IMR-90 (cell line): ENCODE measurements around the gene FGGY. TPM values are rescaled to one million over a fixed set of nuclear protein-coding genes. Genes with fewer than 3 reads are reported as not detected.

ENCODE experiments used
- ATAC-seq: fragments of 200-7000 bp; cut with Tn5 transposase; 2 replicates; pipeline ENCODE4 v1.9.1; 2020; ENCODE audit warnings: low read depth, mild to moderate bottlenecking, moderate library complexity
- BruUV-seq: library from RNA; stranded (reverse); fragments of 400-500 nt; replicated peaks from 2 replicates; lab custom pipeline; 2021; lab: Mats Ljungman, UMichigan
- CTCF ChIA-PET: fragments of 300-600 bp; formaldehyde crosslinking; extraction: SDS; loops from one replicate; lab custom pipeline; 2021; ENCODE audit warnings: antibody characterized with exemption; lab: Yijun Ruan, JAX
- POLR2A ChIA-PET: fragments of 300-600 bp; sonication (Branson Sonifier 250); formaldehyde crosslinking; loops from one replicate; lab custom pipeline; 2022; ENCODE audit warnings: antibody characterized with exemption; ENCODE audit not compliant: unreplicated experiment; lab: Charles Lee
- DNase-seq: peaks from one replicate; pipeline ENCODE4 v3.0.0; 2013
- H2AFZ ChIP-seq: replicated peaks from 2 replicates; pipeline ENCODE3; 2013; ENCODE audit warnings: low read length, mild to moderate bottlenecking; ENCODE audit not compliant: poor library complexity
- H2AK5ac ChIP-seq: 2 replicates; pipeline ENCODE4 v1.6.1; 2013; ENCODE audit warnings: low read depth, low read length, inconsistent platforms
- H2AK9ac ChIP-seq: replicated peaks from 2 replicates; pipeline ENCODE3; 2013; ENCODE audit warnings: mild to moderate bottlenecking, low read depth, low read length, moderate library complexity; ENCODE audit not compliant: poor library complexity
- H2BK120ac ChIP-seq: 2 replicates; pipeline ENCODE4 v1.6.1; 2013; ENCODE audit warnings: low read depth, low read length, inconsistent platforms
- H2BK15ac ChIP-seq: 3 replicates; pipeline ENCODE4 v1.6.1; 2013; ENCODE audit warnings: low read depth, low read length, inconsistent platforms
- H2BK20ac ChIP-seq: 2 replicates; pipeline ENCODE4 v1.6.1; 2013; ENCODE audit warnings: low read depth, mild to moderate bottlenecking, inconsistent platforms, low read length, moderate library complexity
- H2BK5ac ChIP-seq: 2 replicates; pipeline ENCODE4 v1.6.1; 2013; ENCODE audit warnings: mild to moderate bottlenecking, low read depth, low read length, inconsistent platforms; ENCODE audit not compliant: poor library complexity, severe bottlenecking
- H3K14ac ChIP-seq: replicated peaks from 2 replicates; pipeline ENCODE4 v1.6.1; 2013; ENCODE audit warnings: low read depth, low read length, inconsistent platforms
- H3K18ac ChIP-seq: 2 replicates; pipeline ENCODE4 v1.6.1; 2013; ENCODE audit warnings: low read depth, low read length, control low read depth
- H3K23ac ChIP-seq: 2 replicates; pipeline ENCODE4 v1.6.1; 2013; ENCODE audit warnings: low read depth, low read length, inconsistent platforms
- H3K27ac ChIP-seq: 2 replicates; pipeline ENCODE4 v1.5.1; 2013; ENCODE audit warnings: mild to moderate bottlenecking, control low read depth, low read length; ENCODE audit not compliant: insufficient read depth
- H3K27me3 ChIP-seq: 2 replicates; pipeline ENCODE4 v1.6.1; 2013; ENCODE audit warnings: low read length; ENCODE audit not compliant: control insufficient read depth, insufficient read depth
- H3K36me3 ChIP-seq: 2 replicates; pipeline ENCODE4 v1.6.1; 2013; ENCODE audit warnings: low read length, mixed read lengths; ENCODE audit not compliant: control insufficient read depth, insufficient read depth
- H3K4ac ChIP-seq: 2 replicates; pipeline ENCODE4 v1.6.1; 2013; ENCODE audit warnings: low read depth, low read length, inconsistent platforms
- H3K4me1 ChIP-seq: 2 replicates; pipeline ENCODE4 v1.6.1; 2013; ENCODE audit warnings: low read length, mixed read lengths; ENCODE audit not compliant: control insufficient read depth, insufficient read depth
- H3K4me2 ChIP-seq: 2 replicates; pipeline ENCODE4 v1.6.1; 2013; ENCODE audit warnings: low read depth, mild to moderate bottlenecking, control low read depth, low read length, moderate library complexity
- H3K4me3 ChIP-seq: 2 replicates; pipeline ENCODE4 v1.5.1; 2013; ENCODE audit warnings: low read depth, mild to moderate bottlenecking, control low read depth, low read length, moderate library complexity; ENCODE audit not compliant: insufficient read depth
- H3K56ac ChIP-seq: 2 replicates; pipeline ENCODE4 v1.6.1; 2013; ENCODE audit warnings: low read length, inconsistent platforms; ENCODE audit not compliant: insufficient read depth; ENCODE audit errors: extremely low read depth
- H3K79me1 ChIP-seq, 2 experiments: 2 replicates each; pipeline ENCODE4 v1.6.1; 2013; ENCODE audit warnings: low read length in 2 of 2, inconsistent platforms in 1 of 2, low read depth in 1 of 2
- H3K9ac ChIP-seq: 2 replicates; pipeline ENCODE4 v1.6.1; 2013; ENCODE audit warnings: low read depth, low read length, control low read depth
- H3K9me1 ChIP-seq: 2 replicates; pipeline ENCODE4 v1.6.1; 2013; ENCODE audit warnings: low read length, inconsistent platforms; ENCODE audit not compliant: insufficient read depth
- H3K9me3 ChIP-seq: 2 replicates; pipeline ENCODE4 v1.6.1; 2013; ENCODE audit warnings: low read length; ENCODE audit not compliant: control insufficient read depth, insufficient read depth
- H4K20me1 ChIP-seq: 2 replicates; pipeline ENCODE4 v1.6.1; 2013; ENCODE audit warnings: low read length, inconsistent platforms; ENCODE audit not compliant: insufficient read depth
- H4K5ac ChIP-seq: 2 replicates; pipeline ENCODE4 v1.6.1; 2013; ENCODE audit warnings: mild to moderate bottlenecking, low read depth, low read length, control low read depth
- H4K8ac ChIP-seq, 2 experiments: 2 replicates each; pipeline ENCODE4 v1.6.1; 2013; ENCODE audit warnings: low read depth in 2 of 2, low read length in 2 of 2, control low read depth in 1 of 2, inconsistent platforms in 1 of 2
- H4K91ac ChIP-seq: 2 replicates; pipeline ENCODE4 v1.6.1; 2013; ENCODE audit warnings: low read depth, low read length, inconsistent platforms; ENCODE audit not compliant: insufficient read depth
- BHLHE40 ChIP-seq: fragments of 150-350 bp; IDR thresholded peaks from 2 replicates; pipeline ENCODE4 v1.6.1; 2016; ENCODE audit warnings: mild to moderate bottlenecking, low read depth, low read length
- MAZ ChIP-seq: IDR thresholded peaks from 2 replicates; pipeline ENCODE4 v1.6.1; 2012; ENCODE audit warnings: low read depth, mild to moderate bottlenecking, low read length, improper control_type of control experiment, moderate library complexity, borderline replicate concordance
- NFE2L2 ChIP-seq: fragments of 150-350 bp; IDR thresholded peaks from 2 replicates; pipeline ENCODE4 v1.6.1; 2016; ENCODE audit warnings: low read depth, mild to moderate bottlenecking, low read length
- RAD21 ChIP-seq: IDR thresholded peaks from 2 replicates; pipeline ENCODE4 v1.6.1; 2012; ENCODE audit warnings: low read length, improper control_type of control experiment
- WGBS, 2 experiments: methylation state at CpG; one replicate each; pipeline versions ENCODE4 v1.1.5 to v1.1.7; 2013; ENCODE audit warnings: missing lambda C conversion rate in 2 of 2; ENCODE audit not compliant: insufficient read length in 1 of 2; ENCODE audit errors: extremely low coverage in 2 of 2; 5-methylcytosine and 5-hydroxymethylcytosine counted together
- dilution Hi-C: fragments of 300-500 bp; cut with HindIII; formaldehyde crosslinking; loops from one replicate; pipeline ENCODE4 v1.14.3; 2018; ENCODE audit warnings: low sequenced_read_pairs; ENCODE audit not compliant: unreplicated experiment
- in situ Hi-C: fragments of 300-500 bp; cut with MboI; formaldehyde crosslinking; loops from 3 replicates; pipeline ENCODE4 v1.14.3; 2019; ENCODE audit warnings: low sequenced_read_pairs, inconsistent platforms, mixed read lengths
- intact Hi-C: fragments of 100-400 bp; cut with micrococcal nuclease; formaldehyde crosslinking; loops from 2 replicates; pipeline ENCODE4 v1.10.0; 2022
- polyA plus RNA-seq, 3 experiments: library from polyadenylated mRNA; depleted of rRNA; stranded (reverse); fragments of >200 nt; gene quantifications; 2 replicates each; pipeline ENCODE4 v1.2.3, GENCODE V29; 2012; ENCODE audit warnings: low replicate concordance in 1 of 3
- total RNA-seq: library from RNA; depleted of rRNA; stranded (reverse); fragments of >200 nt; gene quantifications from 2 replicates; pipeline ENCODE4 v1.2.3, GENCODE V29; 2012
- TF ChIP-seq, protein P1 (sequence below): fragments of 150-350 bp; IDR thresholded peaks from 2 replicates; pipeline ENCODE4 v1.6.1; 2016; ENCODE audit warnings: low read depth, mild to moderate bottlenecking, low read length, moderate library complexity, borderline replicate concordance
- TF ChIP-seq, protein P2 (sequence below): fragments of 150-350 bp; IDR thresholded peaks from 2 replicates; pipeline ENCODE4 v1.6.1; 2017; ENCODE audit warnings: mild to moderate bottlenecking, antibody characterized with exemption, low read length, low read depth
- TF ChIP-seq, protein P3 (sequence below): conservative IDR thresholded peaks from 2 replicates; pipeline ENCODE4 v1.5.1; 2012; ENCODE audit warnings: mild to moderate bottlenecking, low read depth, low read length, improper control_type of control experiment

The FGGY gene
- total and polyA plus RNA-seq, 2 of the 4 experiments (the other 2 are of a cell fraction) = 5.6 to 14.0 TPM

DNA sequence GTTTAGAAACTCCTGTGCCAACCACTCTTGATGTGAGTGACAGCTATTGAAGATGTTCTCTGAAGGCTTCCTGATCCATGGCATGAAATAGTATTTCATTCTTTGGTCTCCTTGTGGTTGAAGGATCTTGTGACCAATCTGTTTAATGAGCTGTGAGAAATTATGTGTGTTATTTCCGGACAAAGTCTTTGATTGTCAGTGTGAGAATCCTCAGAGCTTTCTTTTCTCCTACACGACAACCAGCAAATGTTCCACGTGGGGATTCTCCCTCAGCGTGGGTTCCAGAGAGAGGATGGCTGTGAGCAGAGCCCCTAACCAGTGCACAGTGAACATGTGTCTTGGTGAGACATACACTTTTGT lies 472.8 kb downstream of the FGGY start:
- 0 out of 2 replicates have a peak, but pooled peaks cover 2% of the 10 kb centered on the region for H3K4me1 ChIP-seq
- H3K23ac ChIP-seq = peak overlapping the region; percentile 51; the same call in 1 of the 2 replicates
- H4K8ac ChIP-seq = no peak overlapping the region
- H2AFZ ChIP-seq = no peak overlapping the region
- ChIA-PET CTCF (interaction anchor here (1.5 kb wide), 1 partner anchor 10 kb away, joined by 4 read pairs; no protein-coding TSS in a partner anchor), POLR2A (no interaction called here)
- no peaks in the 10 kb centered on the region for H3K27me3 ChIP-seq
- WGBS, 2 experiments = no CpG with 5 or more reads among the region's 4 CpGs
- no peak overlapping the region for H3K4ac ChIP-seq
- no peak overlapping the region for H3K14ac ChIP-seq
- no peak overlapping the region for H2AK9ac ChIP-seq
- no peak overlapping the region for H4K91ac ChIP-seq
- DNase-seq (no peak), ATAC-seq (no peak)
- no peaks in the 10 kb centered on the region for H3K79me1 ChIP-seq
- no peak overlapping the region for H2BK5ac ChIP-seq
- H2BK20ac ChIP-seq = no peak overlapping the region
- H3K18ac ChIP-seq = no peak overlapping the region
- TF ChIP-seq BHLHE40 (no peak), NFE2L2 (no peak), RAD21 (no peak), MAZ (no peak)
- TF ChIP-seq, protein P1, sequence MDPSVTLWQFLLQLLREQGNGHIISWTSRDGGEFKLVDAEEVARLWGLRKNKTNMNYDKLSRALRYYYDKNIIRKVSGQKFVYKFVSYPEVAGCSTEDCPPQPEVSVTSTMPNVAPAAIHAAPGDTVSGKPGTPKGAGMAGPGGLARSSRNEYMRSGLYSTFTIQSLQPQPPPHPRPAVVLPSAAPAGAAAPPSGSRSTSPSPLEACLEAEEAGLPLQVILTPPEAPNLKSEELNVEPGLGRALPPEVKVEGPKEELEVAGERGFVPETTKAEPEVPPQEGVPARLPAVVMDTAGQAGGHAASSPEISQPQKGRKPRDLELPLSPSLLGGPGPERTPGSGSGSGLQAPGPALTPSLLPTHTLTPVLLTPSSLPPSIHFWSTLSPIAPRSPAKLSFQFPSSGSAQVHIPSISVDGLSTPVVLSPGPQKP = no peak
- TF ChIP-seq, protein P2, sequence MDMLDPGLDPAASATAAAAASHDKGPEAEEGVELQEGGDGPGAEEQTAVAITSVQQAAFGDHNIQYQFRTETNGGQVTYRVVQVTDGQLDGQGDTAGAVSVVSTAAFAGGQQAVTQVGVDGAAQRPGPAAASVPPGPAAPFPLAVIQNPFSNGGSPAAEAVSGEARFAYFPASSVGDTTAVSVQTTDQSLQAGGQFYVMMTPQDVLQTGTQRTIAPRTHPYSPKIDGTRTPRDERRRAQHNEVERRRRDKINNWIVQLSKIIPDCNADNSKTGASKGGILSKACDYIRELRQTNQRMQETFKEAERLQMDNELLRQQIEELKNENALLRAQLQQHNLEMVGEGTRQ = no peak
- TF ChIP-seq, protein P3, sequence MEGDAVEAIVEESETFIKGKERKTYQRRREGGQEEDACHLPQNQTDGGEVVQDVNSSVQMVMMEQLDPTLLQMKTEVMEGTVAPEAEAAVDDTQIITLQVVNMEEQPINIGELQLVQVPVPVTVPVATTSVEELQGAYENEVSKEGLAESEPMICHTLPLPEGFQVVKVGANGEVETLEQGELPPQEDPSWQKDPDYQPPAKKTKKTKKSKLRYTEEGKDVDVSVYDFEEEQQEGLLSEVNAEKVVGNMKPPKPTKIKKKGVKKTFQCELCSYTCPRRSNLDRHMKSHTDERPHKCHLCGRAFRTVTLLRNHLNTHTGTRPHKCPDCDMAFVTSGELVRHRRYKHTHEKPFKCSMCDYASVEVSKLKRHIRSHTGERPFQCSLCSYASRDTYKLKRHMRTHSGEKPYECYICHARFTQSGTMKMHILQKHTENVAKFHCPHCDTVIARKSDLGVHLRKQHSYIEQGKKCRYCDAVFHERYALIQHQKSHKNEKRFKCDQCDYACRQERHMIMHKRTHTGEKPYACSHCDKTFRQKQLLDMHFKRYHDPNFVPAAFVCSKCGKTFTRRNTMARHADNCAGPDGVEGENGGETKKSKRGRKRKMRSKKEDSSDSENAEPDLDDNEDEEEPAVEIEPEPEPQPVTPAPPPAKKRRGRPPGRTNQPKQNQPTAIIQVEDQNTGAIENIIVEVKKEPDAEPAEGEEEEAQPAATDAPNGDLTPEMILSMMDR = no peak
- H3K9ac ChIP-seq = no peak overlapping the region
- H2AK5ac ChIP-seq = no peak overlapping the region
- H2BK120ac ChIP-seq = no peak overlapping the region
- H2BK15ac ChIP-seq = no peak overlapping the region; the same call in 2 of the 3 replicates
- H4K5ac ChIP-seq = no peak overlapping the region
- no peaks in the 10 kb centered on the region for H4K20me1 ChIP-seq
- H3K9me1 ChIP-seq = no peaks in the 10 kb centered on the region
- H3K27ac ChIP-seq = no peak overlapping the region
- H3K9me3 ChIP-seq = no peaks in the 10 kb centered on the region
- in situ Hi-C loops (loop anchor here (25.0 kb wide), 1 partner anchor 1257 kb away; no protein-coding TSS in a partner anchor), intact Hi-C loops (loop anchor here (10.0 kb wide), 1 partner anchor 1255 kb away; no protein-coding TSS in a partner anchor), dilution Hi-C loops (loop anchor here (25.0 kb wide), 1 partner anchor 1032 kb away; no protein-coding TSS in a partner anchor)
- H3K4me3 ChIP-seq = no peak overlapping the region
- no peak overlapping the region for H3K4me2 ChIP-seq
- no peaks in the 10 kb centered on the region for H3K36me3 ChIP-seq
- H3K56ac ChIP-seq = no peak overlapping the region
- no TSS peak for BruUV-seq
